ENCODE data around the gene ENPP6. TPM values are rescaled to one million over a fixed set of nuclear protein-coding genes. Genes with fewer than 3 reads are reported as not detected.
"Not testable (repeated sequence)": the region's sequence is repeated elsewhere in the genome, so short reads cannot be mapped to it uniquely, and the experiment has no call there.

ENPP6 gene
- total RNA-seq, 1 experiment from 2014 or later = not detected

DNA sequence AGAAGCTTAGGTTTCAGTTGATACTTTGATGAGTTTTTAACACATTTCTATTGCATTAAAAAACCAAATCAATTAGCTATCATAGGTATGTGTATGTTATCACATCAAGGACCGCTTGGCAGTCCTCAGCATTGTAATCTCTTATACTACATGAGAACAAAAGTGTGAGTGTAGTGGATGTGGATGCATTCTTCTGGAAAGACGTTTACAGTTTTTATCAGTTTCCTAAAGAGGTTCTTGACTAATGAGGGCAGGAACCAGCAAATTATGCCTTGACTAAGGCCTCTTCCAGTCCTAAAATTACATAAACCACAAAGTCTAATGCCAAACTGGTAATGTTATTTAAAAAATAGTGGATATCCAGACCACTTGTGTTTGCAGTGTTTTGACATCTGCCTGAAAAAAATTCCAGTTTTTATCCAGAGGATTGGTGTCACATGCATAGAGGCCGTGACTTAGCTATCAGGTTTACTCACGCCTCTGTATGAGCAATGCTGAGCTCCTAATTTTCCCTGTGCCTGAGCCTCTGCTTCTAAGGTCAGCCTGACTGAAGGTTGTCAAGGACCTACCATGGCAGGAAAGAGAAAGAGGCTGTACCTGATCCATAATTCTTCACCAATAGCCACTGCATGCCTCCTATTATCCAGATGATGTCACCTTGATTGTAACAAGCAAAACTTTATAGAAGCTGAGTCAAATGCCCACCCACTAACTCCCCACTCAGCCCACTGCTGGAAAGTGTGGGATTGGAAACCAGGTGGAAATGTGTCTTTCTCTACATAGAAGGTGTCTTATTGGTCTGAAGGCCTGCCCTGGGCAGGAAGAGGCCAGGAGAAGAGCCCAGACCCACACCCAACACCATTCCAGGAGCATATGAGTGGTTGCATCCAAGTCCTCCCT, 68.7 kb downstream of the ENPP6 start:
- DNase-seq (ENCODE audit: low read depth) = no peak

DNA sequence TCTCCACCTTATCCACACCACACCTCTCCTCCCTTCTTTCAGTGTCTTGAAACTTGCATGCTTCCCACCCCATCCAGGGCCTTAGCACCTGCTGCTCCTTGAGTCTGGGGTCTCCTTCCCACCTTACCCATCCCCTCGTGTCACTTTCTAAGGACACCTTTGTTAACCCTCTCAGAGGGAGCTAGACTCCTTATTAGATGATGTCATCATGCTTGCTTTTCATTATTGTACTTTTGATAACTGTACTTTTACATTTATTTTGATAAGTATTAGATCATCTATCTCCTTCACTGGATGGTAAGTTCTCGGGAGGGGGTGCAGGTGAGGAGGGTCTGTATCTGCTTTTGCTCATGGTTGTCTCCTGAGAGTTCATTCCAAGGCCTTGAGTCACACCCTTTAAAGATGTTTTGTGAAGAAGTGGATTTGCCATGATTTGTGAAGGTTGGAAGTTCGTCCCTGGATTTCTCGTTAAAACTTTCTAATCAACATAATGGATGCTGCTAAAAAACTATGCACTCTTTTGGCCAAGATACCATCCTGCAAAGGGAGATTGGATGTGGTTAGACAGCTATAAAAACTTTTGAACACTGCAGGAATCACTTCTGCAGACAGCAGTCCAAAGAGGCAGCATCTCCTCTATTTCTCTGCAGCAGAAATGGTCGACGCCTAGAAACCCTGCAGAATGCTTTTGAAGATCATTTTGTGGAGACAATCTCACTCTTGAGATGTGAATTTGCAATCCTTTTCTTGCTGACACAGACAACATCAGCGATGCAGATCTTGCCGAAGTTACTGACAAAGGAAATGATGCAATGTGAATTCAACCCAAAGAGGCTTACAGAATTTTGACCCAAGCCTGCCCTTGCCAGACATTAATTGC, 69.6 kb downstream of the ENPP6 start:
- DNase-seq (ENCODE audit: low read depth) = no peak

DNA sequence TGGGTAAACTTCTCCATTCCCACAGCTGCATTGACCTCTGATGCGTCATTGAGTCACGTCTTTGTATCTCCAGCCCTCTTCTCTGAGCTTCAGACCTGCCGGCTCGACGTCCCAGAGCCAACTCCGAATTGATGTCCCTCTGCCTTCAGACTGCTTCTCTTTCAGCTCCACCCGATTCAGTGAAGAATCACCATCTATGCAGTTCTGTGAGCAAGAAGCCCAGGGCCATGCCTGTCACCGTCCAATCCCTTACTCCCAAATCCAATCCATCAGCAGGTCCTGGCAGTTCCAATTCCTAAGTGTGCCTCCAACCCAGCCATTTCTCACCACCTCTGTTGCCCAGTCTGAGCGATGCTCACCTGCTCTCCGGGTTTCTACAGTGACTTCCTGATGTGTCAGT, 70.7 kb downstream of the ENPP6 start:
- no peak for DNase-seq (ENCODE audit: low read depth)

DNA sequence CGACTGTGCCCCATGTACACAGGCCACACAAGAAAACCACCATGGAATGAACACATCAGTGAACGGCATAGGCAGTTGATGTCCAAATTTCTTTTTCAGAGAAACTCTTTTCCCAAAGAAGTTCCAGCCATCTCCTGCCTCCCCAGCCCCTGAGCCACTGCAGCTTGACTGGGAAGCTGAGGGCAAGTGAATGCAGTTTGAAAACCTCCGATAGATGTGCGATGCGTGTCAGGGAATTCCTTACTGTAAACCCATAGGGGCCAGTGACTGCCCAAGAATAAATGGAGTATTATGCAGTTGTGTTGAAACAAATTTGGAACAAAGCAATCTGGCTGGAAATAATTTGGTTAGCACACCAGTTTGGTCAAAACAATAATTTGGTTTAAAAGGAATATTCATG, 72.1 kb downstream of the ENPP6 start:
- no peak for DNase-seq (ENCODE audit: low read depth)

DNA sequence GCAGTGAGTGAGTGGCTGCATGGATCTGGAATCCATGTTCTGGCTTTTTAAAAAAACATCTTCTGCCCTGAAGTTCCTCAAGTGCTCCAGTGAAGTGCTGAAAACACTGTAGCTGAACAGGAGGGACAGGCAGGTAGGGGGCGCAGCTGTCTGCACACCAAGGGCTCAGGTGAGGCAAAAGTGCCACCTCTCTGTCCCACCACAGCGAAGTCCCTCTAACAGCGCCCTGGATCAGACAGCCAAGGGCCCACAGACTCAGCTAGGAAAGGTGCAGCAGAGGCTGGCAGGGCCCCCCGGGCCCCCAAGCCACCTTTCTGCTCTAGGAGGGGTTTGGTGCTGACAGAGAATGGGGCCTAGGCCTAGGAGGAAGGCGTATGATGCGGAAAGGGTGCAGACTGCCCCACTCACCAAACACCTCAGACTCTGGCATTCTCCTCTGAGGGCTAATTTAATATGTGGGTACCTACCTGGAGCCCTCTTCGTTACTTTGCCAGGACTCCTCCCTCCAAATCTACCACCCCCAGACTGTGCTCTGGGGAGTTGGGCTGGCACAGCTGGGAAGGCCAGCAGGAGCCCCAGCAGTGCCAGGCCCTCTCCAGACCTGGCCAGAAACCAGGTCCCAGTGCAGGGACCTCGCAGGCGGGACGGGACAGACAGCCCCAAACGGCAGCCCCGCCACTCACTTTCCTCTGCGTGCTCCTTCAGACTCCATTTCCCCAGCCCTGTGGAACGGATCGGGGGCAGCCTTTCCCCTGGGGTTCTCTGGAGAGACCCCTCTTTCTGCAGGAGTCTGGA, 73.7 kb downstream of the ENPP6 start:
- DNase-seq (ENCODE audit: low read depth) = no peak

DNA sequence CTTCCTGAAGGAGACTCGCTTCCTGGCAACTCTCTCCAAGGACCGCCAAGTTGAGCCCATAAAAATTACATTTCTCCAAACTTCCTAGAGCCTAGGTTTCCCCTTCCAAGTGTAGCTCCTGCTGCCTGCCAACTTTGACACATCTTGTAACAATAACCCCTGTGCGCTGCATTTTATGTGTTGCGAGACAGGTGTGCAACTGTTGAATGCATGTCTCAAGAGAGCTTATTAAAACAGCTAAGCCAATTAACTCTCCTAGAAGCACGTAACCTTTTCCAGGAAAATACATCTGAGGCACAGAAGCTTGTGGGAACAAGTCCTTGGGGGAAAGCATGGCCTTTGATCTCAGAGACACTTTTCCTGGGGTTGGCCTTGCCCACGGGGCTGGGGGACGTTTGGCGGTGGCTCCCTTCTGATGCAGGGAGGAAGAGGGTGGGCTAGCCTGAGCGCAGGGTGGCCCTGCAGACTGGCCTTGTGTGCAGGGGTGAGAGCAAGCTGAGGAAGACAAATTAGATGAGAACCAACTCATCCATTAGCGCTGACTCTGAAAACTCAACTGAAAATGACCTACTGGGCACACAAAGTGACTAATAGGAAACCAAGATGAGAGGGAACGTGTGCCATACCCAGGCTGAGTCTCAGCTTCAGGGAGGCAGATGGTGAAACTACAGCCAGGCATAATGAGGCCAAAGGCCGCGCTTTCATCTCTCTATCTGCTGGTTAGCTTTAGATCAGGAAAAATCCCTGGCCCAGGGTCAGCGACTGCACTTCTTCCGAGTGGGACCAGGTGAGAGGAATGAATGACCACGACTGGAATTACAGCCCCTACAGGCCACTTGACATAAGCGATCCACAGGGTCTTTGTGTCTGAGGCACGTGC, 75.3 kb downstream of the ENPP6 start:
- DNase-seq (ENCODE audit: low read depth) = no peak

DNA sequence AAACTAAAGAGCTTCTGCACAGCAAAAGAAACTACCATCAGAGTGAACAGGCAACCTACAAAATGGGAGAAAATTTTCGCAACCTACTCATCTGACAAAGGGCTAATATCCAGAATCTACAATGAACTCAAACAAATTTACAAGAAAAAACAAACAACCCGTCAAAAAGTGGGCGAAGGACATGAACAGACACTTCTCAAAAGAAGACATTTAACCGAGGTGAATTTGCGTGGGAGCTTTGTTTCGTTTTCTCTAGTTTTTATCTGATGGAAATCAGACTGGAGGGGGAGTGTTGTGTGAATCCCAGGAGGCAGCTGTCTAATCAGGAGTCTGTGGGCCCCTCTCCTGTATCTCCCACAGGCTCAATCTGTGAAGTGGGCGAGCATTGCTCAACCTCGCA, 76.8 kb downstream of the ENPP6 start:
- DNase-seq (ENCODE audit: low read depth) = not testable (repeated sequence)

DNA sequence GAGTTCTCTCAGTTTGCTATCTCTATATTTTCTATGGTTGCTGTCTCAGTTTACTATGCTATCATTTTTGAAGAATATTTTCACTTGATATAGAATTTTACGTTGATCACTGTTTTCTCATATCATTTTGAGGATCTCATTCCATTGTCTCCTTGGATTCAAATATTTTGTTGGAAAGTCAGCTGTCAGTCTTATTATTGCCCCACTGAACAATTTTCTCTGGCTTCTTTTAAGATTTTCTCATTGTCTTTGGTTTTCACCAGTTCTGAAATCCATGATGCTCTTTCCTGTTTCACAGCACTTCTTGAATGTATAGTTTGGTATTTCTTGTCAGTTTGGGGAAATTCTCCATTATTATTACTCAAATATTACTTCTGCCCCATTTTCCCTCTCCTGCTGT, 81.1 kb downstream of the ENPP6 start:
- no peak for DNase-seq (ENCODE audit: low read depth)

DNA sequence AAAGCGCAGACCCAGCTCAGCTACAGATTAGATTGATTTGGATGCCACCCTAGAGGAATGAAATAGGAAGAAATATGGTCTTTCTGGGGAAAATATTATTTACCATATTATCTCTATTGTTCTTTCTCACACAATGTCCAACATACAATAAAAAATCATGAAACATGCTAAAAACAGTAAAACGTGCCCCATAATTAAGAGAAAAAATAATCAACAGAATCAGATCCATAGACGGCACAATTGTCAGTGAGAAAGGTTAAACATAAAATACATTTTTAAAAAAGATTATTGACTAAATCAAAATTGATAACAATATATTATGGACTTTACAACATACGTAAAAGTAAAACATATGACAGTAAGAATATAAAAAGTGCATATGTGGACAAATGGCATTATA, 90.9 kb downstream of the ENPP6 start:
- no peak for DNase-seq (ENCODE audit: low read depth)

DNA sequence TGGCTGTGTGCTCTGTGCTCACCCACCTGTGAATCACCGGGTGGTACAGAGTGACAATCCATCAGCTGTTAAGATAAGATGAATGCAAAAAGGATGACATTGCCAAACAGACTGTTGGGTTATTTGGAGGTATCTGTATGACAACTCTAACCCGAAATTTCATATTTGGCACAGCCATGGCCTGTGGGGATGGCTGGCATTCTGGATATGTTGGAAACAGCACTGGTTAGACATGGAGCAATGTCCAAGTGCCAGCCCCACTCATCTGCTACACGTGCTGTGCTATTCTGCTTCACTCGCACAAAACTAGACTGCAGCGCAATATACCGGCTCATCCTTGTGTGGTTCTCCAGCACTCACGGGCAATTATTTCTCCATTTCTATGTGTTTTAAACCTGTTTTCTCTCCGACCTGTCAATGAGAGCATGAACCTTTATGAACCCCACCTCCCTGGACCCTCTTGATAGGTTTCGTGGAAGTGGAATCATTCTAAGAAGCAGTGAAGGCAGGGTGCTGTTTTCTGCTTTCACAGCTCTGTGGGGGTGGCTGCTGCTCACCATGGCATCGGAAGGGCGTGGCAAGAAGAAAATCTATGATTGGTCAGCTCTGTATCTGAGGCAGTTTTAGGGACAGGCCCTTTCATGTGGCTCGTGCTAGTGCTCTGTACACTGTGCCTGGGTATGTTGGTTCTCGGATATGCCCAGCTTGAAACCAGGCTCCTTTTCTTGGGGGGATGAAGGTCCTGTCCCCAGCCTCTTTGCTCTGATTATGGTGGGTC, 94.9 kb downstream of the ENPP6 start:
- no peak for DNase-seq (ENCODE audit: low read depth)

DNA sequence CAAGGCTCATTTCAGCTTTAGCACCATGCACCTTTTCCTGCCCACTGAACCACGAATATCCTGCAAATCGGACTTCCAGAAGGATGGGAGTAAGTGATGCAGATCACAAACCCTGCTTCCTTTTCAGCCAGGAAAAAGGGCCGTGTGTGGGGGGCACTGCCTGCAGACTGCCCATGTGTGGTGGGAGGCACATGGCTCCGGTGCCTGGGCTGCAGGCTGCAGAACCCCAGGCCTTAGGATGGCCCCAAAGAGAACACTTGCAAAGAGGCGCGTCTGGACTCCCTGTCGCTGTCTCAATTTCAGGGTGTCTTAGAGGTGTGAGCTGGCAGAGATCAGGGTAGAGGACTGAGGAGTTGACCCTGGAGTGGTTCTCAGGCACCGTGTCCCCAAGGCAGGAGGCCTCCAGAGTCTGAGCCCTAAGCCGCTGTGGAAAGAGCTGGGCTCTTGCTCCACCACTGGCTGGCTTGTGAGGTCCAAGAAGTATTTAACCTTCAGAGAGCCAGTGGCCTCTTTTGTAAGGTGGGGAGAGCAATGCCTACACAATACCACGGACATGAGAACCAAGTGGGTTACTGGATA, 97.0 kb downstream of the ENPP6 start:
- DNase-seq (ENCODE audit: low read depth) = no peak

DNA sequence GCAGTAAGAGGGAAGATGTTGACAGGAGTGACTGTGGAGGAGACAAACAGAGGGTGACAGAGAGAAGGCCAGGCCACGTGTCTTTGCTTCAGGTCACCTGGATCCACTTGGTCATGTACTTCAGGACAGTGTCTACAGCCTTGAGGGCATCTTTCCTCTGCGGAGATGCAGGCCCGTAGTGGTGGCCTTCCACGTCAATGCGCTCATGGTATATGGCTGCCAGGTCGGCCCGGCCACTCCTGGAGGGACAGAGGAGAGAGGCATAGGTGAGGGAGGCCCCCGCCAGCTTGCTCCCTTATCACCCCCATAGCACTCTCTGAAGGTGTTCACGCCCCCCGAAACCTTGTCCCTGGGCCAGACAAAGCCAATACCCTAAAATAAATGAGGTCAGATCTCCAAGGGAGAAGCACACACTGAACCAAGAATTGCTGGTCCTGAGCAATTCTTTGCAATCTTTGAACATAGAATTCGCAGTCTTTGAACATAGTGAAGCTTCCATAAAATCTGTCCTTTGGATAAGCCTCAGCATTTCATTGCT, 99.9 kb downstream of the ENPP6 start:
- no peak for DNase-seq (ENCODE audit: low read depth)

DNA sequence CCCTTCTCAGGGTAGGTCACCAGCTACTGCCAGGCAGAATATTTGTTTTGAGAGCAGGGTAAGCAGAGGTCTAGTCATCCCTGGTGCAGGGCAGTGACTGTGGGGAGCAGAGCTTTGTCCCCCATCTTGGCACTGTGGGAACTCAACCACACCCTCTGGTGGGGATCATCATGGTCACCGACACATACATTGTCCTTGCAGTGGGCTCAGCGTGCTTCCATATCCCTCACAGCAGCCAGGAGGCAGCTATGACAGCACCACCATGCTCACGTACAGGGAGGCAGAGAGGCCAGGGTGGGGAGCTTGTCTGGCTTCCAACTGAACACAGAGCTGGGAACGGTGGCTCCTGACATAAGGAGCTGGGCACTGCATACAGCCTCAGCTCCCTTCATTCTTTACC, 102.3 kb downstream of the ENPP6 start:
- DNase-seq (ENCODE audit: low read depth) = no peak

DNA sequence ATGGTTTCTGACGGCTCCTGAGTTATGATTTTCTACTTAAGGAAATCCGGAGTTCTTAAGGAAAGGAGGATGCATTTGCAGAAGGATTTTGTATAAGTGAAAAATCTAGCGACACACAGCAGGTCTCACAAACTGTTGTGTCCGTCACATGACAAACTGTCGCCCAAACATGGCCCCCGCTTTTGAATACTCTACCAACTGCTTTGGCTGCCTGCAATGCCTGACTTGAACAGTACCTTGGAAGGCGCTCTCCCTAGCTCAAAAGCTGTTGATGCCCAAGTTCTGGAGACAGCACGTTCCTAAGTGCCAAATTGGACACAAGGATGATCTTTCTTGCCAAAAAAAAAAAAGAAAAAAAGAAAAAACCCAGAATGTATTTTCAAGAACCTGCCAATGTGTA, 103.2 kb downstream of the ENPP6 start:
- DNase-seq (ENCODE audit: low read depth) = no peak

DNA sequence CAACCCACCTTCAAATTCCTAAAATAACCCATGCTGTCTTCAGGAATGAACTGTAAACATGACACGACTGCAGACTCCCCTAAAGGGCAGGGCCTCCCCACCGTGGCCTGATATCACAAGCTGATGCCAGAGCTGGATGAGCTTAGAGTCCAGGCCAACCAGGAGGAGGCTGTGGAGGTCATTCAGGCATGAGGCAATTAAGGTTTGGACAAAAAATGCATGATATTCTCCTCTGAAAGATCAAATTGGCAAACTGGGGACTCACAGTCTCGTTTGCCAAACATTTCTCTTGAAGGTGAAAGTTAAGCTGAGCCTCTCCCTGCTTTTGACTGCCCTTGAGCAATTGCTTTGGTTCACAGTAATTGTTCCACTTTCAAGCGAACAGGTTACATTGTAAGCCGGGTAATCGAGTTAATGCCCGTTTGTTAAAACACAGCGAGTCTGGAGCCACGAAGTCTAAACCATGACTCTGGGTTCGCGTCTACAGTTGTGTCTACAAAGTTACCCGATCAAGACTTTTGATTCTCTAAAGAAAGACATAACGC, 105.6 kb downstream of the ENPP6 start:
- no peak for DNase-seq (ENCODE audit: low read depth)

DNA sequence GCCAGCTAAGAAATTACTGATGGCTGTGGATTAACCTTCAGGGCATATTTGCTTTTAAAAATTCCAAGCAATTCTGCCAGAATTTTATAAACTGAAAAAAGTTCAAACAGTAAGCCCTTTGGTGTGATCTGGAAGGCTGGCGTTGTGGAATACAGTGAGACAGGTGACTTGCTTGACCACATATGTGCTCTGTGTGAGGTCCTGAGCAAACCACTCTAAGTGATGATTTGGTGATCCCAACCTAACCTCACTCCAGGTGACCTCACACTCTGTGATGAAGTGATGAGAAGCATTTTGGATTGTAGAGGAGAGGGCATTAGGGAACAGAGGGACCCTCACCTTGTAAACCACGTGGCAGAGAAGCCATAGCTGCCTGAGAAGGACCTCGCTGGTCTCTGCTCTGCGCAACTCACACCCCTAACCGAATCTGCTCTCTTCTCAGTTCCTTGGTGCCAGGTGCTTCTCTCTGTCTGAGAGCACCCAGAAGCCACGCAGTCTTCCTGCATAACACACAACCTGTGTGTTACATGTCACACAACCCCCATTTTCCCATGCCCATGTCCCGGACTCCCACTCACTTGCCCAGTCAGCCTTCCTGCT, 106.3 kb downstream of the ENPP6 start:
- DNase-seq (ENCODE audit: low read depth) = no peak

DNA sequence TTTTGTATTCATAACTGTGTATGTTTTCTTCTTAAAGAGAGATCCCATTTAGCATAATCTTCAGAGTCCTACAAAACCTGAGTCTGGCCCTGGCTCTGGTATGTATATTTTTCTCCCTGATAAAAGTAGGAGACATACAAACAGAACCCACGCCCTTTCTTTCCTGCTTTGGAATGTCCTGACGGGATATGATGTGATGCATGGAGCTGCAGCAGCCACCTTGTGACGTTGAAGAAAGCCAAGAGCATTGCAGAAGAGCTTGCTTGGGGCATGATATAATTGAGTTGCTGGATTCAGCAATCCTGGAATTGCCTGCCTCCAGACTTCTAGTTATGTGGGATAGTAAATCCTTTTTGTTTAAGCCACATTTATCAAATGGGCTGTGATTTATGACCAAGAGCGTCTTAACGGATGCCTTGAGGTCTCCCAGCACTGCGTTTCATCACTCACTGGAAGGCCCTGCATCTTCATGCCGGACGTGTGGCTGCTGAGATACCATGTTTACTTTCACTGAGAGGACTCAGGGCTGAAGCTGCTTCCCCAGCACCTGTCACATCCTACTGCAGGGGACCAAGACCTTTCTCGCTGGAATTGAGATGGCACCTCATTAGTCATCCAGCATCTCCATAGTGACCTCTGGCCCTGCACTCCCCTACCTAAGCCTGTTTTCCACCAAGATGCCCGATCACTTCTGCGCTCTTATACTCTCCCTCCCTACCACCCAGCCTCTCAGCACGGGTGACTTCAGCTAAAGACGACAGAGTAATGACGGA, 107.0 kb downstream of the ENPP6 start:
- DNase-seq (ENCODE audit: low read depth) = no peak

DNA sequence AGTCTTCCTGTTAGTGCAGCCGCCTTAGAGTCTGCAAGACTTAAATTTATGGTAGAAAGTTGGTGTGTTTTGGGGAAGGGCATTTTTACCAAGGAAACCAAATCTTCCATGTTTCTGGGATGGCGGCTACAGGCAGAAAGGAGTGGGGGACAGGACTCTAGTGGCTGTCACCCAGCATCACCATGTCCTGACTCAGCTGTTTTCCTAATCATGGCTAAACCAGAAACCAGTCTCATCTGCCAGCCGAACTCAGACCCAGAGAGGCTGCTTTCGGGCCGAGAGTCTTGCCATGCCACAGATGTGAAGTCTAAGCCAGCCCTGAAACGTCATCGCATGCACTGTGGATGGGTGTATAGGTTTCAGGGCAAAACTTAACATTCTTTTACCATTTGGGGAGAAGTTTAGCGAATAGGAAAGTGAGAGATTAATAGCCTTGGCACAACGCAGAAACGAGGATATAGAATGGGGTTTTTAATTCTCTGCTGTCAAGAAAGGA, 109.6 kb downstream of the ENPP6 start:
- DNase-seq (ENCODE audit: low read depth) = no peak

All from RPMI7951 (cell line).